Measurements from ENCODE around the gene ABCD1.

DNA sequence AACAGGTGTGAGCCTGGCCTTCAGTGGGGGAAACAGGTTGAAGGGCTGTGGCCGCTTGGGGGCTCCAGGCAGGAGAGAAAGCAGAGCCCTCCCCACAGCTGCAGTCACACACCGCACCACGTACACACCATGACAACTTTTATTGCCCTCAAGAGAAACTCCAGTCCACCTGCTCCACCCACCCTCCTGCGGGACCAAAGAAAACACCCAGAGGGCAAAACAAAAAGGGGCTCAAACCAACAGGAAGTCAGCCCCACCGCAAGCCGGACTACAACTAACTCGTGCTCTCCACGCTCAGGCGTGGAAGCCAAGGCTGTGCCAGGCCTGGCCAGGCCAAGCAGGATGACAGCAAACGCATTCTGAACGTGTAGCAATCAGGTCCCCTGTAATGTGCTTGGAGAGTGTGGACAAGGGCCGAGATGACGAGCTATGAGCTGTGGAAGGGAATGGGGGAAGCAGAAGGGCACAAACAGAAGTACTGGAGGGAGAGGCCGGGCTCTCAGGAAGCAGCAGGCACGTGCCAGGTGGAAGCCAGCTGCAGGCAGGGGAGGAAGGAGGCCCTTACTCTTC lies 24.2 kb upstream of the ABCD1 start:
- TF ChIP-seq, protein P1, sequence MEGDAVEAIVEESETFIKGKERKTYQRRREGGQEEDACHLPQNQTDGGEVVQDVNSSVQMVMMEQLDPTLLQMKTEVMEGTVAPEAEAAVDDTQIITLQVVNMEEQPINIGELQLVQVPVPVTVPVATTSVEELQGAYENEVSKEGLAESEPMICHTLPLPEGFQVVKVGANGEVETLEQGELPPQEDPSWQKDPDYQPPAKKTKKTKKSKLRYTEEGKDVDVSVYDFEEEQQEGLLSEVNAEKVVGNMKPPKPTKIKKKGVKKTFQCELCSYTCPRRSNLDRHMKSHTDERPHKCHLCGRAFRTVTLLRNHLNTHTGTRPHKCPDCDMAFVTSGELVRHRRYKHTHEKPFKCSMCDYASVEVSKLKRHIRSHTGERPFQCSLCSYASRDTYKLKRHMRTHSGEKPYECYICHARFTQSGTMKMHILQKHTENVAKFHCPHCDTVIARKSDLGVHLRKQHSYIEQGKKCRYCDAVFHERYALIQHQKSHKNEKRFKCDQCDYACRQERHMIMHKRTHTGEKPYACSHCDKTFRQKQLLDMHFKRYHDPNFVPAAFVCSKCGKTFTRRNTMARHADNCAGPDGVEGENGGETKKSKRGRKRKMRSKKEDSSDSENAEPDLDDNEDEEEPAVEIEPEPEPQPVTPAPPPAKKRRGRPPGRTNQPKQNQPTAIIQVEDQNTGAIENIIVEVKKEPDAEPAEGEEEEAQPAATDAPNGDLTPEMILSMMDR (IDR thresholded peaks at IDR 0.05; ENCODE audit: poor library complexity, severe bottlenecking), result no peak
- no peak for TF ChIP-seq SMC3 (conservative IDR thresholded peaks at IDR 0.05; ENCODE audit: poor library complexity)
- TF ChIP-seq EP300 (conservative IDR thresholded peaks at IDR 0.05; ENCODE audit: poor library complexity, severe bottlenecking), result no peak

Data from neural cell (in vitro differentiated cells).